Ishikawa (cell line): ENCODE results near the gene MAPK11.

Experiments
- CREB1 ChIP-seq: IDR thresholded peaks from 2 replicates; pipeline ENCODE4 v1.6.1; 2012; ENCODE audit warnings: low read depth
- EP300 ChIP-seq: IDR thresholded peaks from 2 replicates; pipeline ENCODE4 v1.6.1; 2012; ENCODE audit warnings: borderline replicate concordance
- FOXM1 ChIP-seq: IDR thresholded peaks from 2 replicates; pipeline ENCODE4 v1.6.1; 2012; ENCODE audit warnings: low read depth, borderline replicate concordance
- MAX ChIP-seq: IDR thresholded peaks from 2 replicates; pipeline ENCODE4 v1.6.1; 2012
- RAD21 ChIP-seq: IDR thresholded peaks from 2 replicates; pipeline ENCODE4 v1.6.1; 2012; ENCODE audit warnings: low read depth
- REST ChIP-seq: IDR thresholded peaks from 2 replicates; pipeline ENCODE4 v1.6.1; 2012; ENCODE audit warnings: low read depth, mild to moderate bottlenecking
- TAF1 ChIP-seq: IDR thresholded peaks from 2 replicates; pipeline ENCODE4 v1.6.1; 2012; ENCODE audit warnings: low read depth, mild to moderate bottlenecking
- TCF12 ChIP-seq: IDR thresholded peaks from 2 replicates; pipeline ENCODE4 v1.6.1; 2012; ENCODE audit warnings: low read depth
- TEAD4 ChIP-seq: IDR thresholded peaks from 2 replicates; pipeline ENCODE4 v1.6.1; 2012
- YY1 ChIP-seq: IDR thresholded peaks from 2 replicates; pipeline ENCODE4 v1.6.1; 2012; ENCODE audit warnings: low read depth
- ZBTB7A ChIP-seq: IDR thresholded peaks from 2 replicates; pipeline ENCODE4 v1.6.1; 2012; ENCODE audit warnings: low read depth

DNA sequence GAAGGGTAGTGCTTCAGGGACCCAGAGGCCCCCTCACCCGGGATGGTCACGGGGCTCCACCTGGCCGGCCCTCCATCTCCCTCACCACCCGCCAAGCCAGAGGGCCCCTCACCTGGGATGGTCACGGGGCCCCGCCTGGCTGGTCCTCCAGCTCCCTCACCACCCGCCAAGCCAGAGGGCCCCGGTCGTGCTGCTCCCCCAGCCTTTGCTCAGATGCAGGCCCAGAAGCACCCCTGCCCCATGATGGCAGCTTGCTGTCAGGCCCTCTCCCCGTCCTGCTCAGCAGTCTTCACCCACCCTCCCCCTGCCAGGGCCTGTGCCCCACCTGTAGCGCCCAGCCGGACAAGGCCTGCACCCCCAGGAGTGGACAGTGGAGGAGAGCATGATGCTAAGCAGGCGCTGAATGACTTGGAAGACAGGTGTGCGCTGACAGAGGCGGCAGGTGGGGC, 49.3 kb upstream of the MAPK11 start:
- TF ChIP-seq TAF1 (no peak), REST (no peak), ZBTB7A (no peak), RAD21 (no peak), YY1 (no peak), TEAD4 (no peak), MAX (no peak), FOXM1 (no peak), CREB1 (no peak), EP300 (no peak), TCF12 (no peak)
